T-cell (primary cell): ENCODE data around the gene SYT2. TPM values are rescaled to one million over a fixed set of nuclear protein-coding genes. Genes with fewer than 3 reads are reported as not detected.

Experiments
- ATAC-seq, 4 experiments: fragments of 200-7000 bp in 3 of 4; fragments of 150-1000 bp in 1 of 4; cut with Tn5 transposase; replicated peaks in 1 of 4; 1 replicate in 3 of 4; 2 replicates in 1 of 4; pipeline ENCODE4 v1.10.0; 2021; ENCODE audit warnings: moderate library complexity in 3 of 4, mild to moderate bottlenecking in 2 of 4, moderate number of reproducible peaks in 1 of 4
- CTCF ChIA-PET, 2 donors: fragments of 300-600 bp; sonication (Branson Sonifier 250); formaldehyde crosslinking; loops; one replicate each; lab custom pipeline; 2022; ENCODE audit warnings: antibody characterized with exemption in 2 of 2; lab: Charles Lee
- POLR2A ChIA-PET, 2 donors: fragments of 300-600 bp; sonication (Branson Sonifier 250); formaldehyde crosslinking; loops; one replicate each; lab custom pipeline; 2022; ENCODE audit warnings: antibody characterized with exemption in 2 of 2; lab: Charles Lee
- DNase-seq, 35 experiments: peaks; one replicate each; pipeline versions ENCODE4 v3.0.0 to v3.0.0-alpha.2; 2013 to 2023
- H3K27ac ChIP-seq: one replicate; pipeline ENCODE4 v1.5.1; 2013; ENCODE audit warnings: low read length
- H3K27me3 ChIP-seq, 2 experiments: replicated peaks in 1 of 2; 1 replicate in 1 of 2; 2 replicates in 1 of 2; pipeline versions ENCODE4 v1.6.1 to v1.7.0; 2013; ENCODE audit warnings: low read length in 1 of 2, mixed read lengths in 1 of 2; ENCODE audit not compliant: control insufficient read depth in 2 of 2, insufficient read depth in 2 of 2; ENCODE audit errors: extremely low read depth in 1 of 2
- H3K36me3 ChIP-seq, 2 donors: 1 replicate in 1 of 2; 2 replicates in 1 of 2; pipeline versions ENCODE4 v1.6.1 to v1.7.0; 2013; ENCODE audit warnings: low read length in 1 of 2; ENCODE audit not compliant: control insufficient read depth in 2 of 2, insufficient read depth in 1 of 2; ENCODE audit errors: extremely low read depth in 1 of 2
- H3K4me1 ChIP-seq, 2 experiments: 1 replicate in 1 of 2; 2 replicates in 1 of 2; pipeline versions ENCODE4 v1.6.1 to v1.7.0; 2013; ENCODE audit warnings: low read length in 2 of 2, mixed read lengths in 1 of 2; ENCODE audit not compliant: insufficient read depth in 2 of 2, control insufficient read depth in 1 of 2; ENCODE audit errors: extremely low read depth in 1 of 2
- H3K4me3 ChIP-seq, 2 donors: 1 replicate in 1 of 2; 2 replicates in 1 of 2; pipeline versions ENCODE4 v1.5.1 to v1.7.0; 2013; ENCODE audit warnings: mild to moderate bottlenecking in 2 of 2, low read length in 1 of 2, moderate library complexity in 1 of 2; ENCODE audit not compliant: control insufficient read depth in 1 of 2; ENCODE audit errors: extremely low read depth in 1 of 2
- H3K9me3 ChIP-seq: 2 replicates; pipeline ENCODE4 v1.7.0; 2013
- H3K27ac Mint-ChIP-seq, 2 donors: one replicate each; pipeline ENCODE4 v1.8.0; 2020 to 2021; ENCODE audit warnings: mild to moderate bottlenecking in 2 of 2, mixed read lengths in 2 of 2
- H3K27me3 Mint-ChIP-seq, 2 donors: one replicate each; pipeline ENCODE4 v1.8.0; 2021 to 2022; ENCODE audit warnings: mixed read lengths in 2 of 2
- H3K36me3 Mint-ChIP-seq: one replicate; pipeline ENCODE4 v1.8.0; 2021; ENCODE audit warnings: mixed read lengths
- H3K4me1 Mint-ChIP-seq, 3 donors: one replicate each; pipeline ENCODE4 v1.8.0; 2020 to 2022; ENCODE audit warnings: mixed read lengths in 3 of 3, mild to moderate bottlenecking in 1 of 3
- H3K4me3 Mint-ChIP-seq, 3 donors: one replicate each; pipeline ENCODE4 v1.8.0; 2020 to 2022; ENCODE audit warnings: mild to moderate bottlenecking in 3 of 3, mixed read lengths in 3 of 3, moderate library complexity in 3 of 3
- H3K9me3 Mint-ChIP-seq, 3 donors: one replicate each; pipeline ENCODE4 v1.8.0; 2020 to 2022; ENCODE audit warnings: mixed read lengths in 3 of 3
- WGBS: methylation state at CpG from one replicate; pipeline ENCODE4 v1.1.5; 2013; ENCODE audit warnings: missing lambda C conversion rate; ENCODE audit not compliant: insufficient coverage; 5-methylcytosine and 5-hydroxymethylcytosine counted together
- total RNA-seq, 35 experiments: library from RNA in 6 of 35; stranded (reverse) in 6 of 35; fragments of 120-200 nt in 1 of 35; gene quantifications; one replicate each; pipeline versions ENCODE4 v1.2.1 to v1.2.4 and lab custom pipeline; 2013 to 2026

SYT2 gene
- total RNA-seq, 5 donors from 2014 or later (not counting 1 experiment from before 2014, with no cell fraction given), result 0.03 to 0.07 (median 0.06) TPM; not detected in 2

DNA sequence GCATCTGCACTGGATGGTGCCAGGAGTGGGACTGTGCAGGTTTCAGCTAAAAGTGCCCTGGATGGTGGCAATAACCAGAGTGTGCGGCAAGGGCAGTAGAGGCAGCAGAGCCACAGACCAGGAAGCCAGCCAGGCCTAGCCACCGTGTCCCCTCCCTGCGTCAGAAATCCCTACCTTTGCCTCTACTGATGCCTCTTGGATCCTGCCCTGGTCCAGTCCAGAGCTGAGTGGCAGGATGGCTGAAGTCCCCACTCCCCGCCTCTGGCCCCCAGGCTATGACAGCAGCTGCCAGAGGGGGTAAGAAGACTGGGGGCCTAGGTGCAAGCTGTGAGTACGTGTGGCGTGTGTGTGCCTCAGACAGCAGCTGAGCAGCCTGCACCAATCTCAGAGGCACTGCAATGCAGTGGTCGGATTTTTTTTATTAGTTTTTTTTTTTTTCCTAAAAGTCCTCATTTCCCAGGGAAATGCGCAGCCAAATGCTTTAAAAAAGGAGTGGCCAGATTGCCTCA is 51.9 kb downstream of the SYT2 start:
- H3K36me3 Mint-ChIP-seq, result no peaks in the 10 kb centered on the region
- POLR2A ChIA-PET, result no interaction called here
- Histone ChIP-seq H3K4me3 (no peak overlapping the region), H3K4me1 (no peaks in the 10 kb centered on the region), H3K27me3 (peaks cover 4 to 75% of the 10 kb centered on the region in 2 experiments), H3K27ac (no peak overlapping the region), H3K36me3 (no peaks in the 10 kb centered on the region), H3K9me3 (no peaks in the 10 kb centered on the region)
- DNase-seq, result no peak
- WGBS, result 91% methylated on average over 5 of the region's 8 CpGs
- no peak overlapping the region for H3K4me3 Mint-ChIP-seq
- peaks cover 53 to 55% of the 10 kb centered on the region in 2 donors for H3K27me3 Mint-ChIP-seq
- no peak for ATAC-seq
- no peak overlapping the region for H3K27ac Mint-ChIP-seq
- H3K4me1 Mint-ChIP-seq, result no peaks in the 10 kb centered on the region
- CTCF ChIA-PET, result interaction anchor here in 1 of 2 donors (0.7 to 1.2 kb wide), 2 partner anchors 34 to 102 kb away, joined by 3 to 5 read pairs; no protein-coding TSS in a partner anchor
- H3K9me3 Mint-ChIP-seq, result no peaks in the 10 kb centered on the region

DNA sequence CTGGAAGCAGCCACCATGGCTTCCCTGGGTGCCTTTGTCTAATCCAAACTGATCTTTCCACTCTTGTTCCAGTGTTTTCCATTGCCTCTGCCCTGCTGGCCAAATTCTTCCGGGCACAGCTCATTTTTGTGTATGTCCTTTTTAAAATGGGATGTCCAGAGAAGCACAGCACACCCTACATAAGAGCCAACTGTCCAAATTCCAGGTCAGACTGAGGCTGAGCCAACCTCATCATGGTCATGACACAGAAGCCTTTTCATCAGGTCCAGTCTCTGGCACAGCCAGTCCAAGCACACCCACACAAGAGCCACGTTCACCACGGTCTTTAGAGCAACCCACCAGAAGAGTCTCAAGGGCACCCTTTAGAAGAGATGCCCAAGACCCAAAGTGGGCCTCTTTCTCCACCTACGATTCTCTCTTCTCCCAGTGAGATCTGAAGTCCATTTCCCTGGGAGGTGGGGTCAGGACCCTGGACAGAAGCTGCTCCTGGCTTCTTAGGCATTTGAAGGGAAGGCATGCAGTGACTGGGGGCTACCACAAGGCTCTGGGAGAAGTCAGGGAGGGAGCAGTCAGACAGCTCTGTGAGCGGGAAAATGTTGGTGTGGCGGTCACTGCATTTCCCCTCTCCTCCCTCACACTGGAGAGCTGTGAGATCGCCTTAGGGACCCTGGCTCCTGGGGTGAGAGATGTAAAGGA is 53.2 kb downstream of the SYT2 start:
- ChIA-PET CTCF (no interaction called here), POLR2A (no interaction called here)
- no peaks in the 10 kb centered on the region for H3K4me1 ChIP-seq
- no peak overlapping the region for H3K4me3 ChIP-seq
- H3K27me3 ChIP-seq, result peaks cover 4 to 75% of the 10 kb centered on the region in 2 experiments
- Mint-ChIP-seq H3K4me1 (no peaks in the 10 kb centered on the region), H3K9me3 (no peaks in the 10 kb centered on the region), H3K36me3 (no peaks in the 10 kb centered on the region), H3K27ac (no peak overlapping the region), H3K27me3 (peaks cover 41 to 50% of the 10 kb centered on the region in 2 donors), H3K4me3 (no peak overlapping the region)
- no peak for ATAC-seq
- DNase-seq, result no peak
- WGBS, result 31% methylated on average over 2 of the region's 7 CpGs
- no peaks in the 10 kb centered on the region for H3K9me3 ChIP-seq
- H3K27ac ChIP-seq, result no peak overlapping the region
- no peaks in the 10 kb centered on the region for H3K36me3 ChIP-seq

DNA sequence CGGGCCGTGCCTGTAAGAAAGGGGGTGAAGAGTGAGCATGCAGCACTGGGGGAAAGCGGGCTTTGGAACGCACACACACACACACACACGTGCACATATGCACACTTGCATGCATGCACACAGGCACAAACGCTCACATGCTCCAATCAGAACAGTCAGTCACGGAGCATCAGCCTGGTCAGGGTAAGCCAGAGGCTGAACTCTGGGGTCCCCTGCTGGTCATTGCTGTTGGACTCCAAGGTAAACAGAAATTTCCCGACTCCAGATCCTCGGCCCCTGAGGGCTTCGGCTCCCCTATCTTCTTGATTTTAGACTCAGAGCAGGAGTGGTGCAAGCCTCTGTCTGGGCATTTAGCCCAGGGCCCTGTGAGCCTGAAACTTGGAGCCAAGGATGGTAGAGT is 54.2 kb downstream of the SYT2 start:
- ChIA-PET POLR2A (no interaction called here), CTCF (no interaction called here)
- peaks cover 4 to 75% of the 10 kb centered on the region in 2 experiments for H3K27me3 ChIP-seq
- DNase-seq, result peak in 1 of 35 experiments; percentile 15
- no peaks in the 10 kb centered on the region for H3K9me3 ChIP-seq
- ATAC-seq, result no peak
- WGBS, result 41% methylated on average over 4 of the region's 10 CpGs
- Mint-ChIP-seq H3K9me3 (no peaks in the 10 kb centered on the region), H3K27me3 (peaks cover 38 to 49% of the 10 kb centered on the region in 2 donors), H3K4me3 (no peak overlapping the region), H3K27ac (no peak overlapping the region), H3K4me1 (no peaks in the 10 kb centered on the region), H3K36me3 (no peaks in the 10 kb centered on the region)
- no peak overlapping the region for H3K27ac ChIP-seq
- no peaks in the 10 kb centered on the region for H3K4me1 ChIP-seq
- H3K36me3 ChIP-seq, result no peaks in the 10 kb centered on the region
- no peak overlapping the region for H3K4me3 ChIP-seq

- POLR2A ChIA-PET, result no interaction called here
- peaks cover 4 to 76% of the 10 kb centered on the region in 2 experiments for H3K27me3 ChIP-seq
Measured at GRCh38 chr1:202654079-202654478, 56.2 kb downstream of the SYT2 start.

GRCh38 chr1:202649553-202650392 is 60.5 kb downstream of the SYT2 start:
- Histone ChIP-seq H3K4me3 (no peak overlapping the region), H3K4me1 (peaks cover 0 to 1% of the 10 kb centered on the region in 2 experiments), H3K27ac (no peak overlapping the region), H3K9me3 (no peaks in the 10 kb centered on the region), H3K36me3 (no peaks in the 10 kb centered on the region), H3K27me3 (peaks cover 2 to 60% of the 10 kb centered on the region in 2 experiments)
- POLR2A ChIA-PET, result no interaction called here
- H3K36me3 Mint-ChIP-seq, result no peaks in the 10 kb centered on the region
- DNase-seq, result no peak
- no peak overlapping the region for H3K27ac Mint-ChIP-seq
- CTCF ChIA-PET, result no interaction called here
- peaks cover 38 to 54% of the 10 kb centered on the region in 2 donors for H3K27me3 Mint-ChIP-seq
- peaks cover 0 to 3% (median 2%) of the 10 kb centered on the region in 3 donors for H3K4me1 Mint-ChIP-seq
- ATAC-seq, result no peak
- no peaks in the 10 kb centered on the region for H3K9me3 Mint-ChIP-seq
- WGBS, result 76% methylated on average over 7 of the region's 15 CpGs
- no peak overlapping the region for H3K4me3 Mint-ChIP-seq

More at GRCh38 chr1:202654079-202654478, 56.2 kb downstream of the SYT2 start:
- H3K36me3 Mint-ChIP-seq, result no peaks in the 10 kb centered on the region
- ATAC-seq (no peak), DNase-seq (no peak)
- Histone ChIP-seq H3K4me1 (no peaks in the 10 kb centered on the region), H3K9me3 (no peaks in the 10 kb centered on the region), H3K27ac (no peak overlapping the region), H3K4me3 (no peak overlapping the region), H3K36me3 (no peaks in the 10 kb centered on the region)
- 64% methylated on average over 6 of the region's 6 CpGs for WGBS
- H3K27me3 Mint-ChIP-seq, result peaks cover 39 to 51% of the 10 kb centered on the region in 2 donors
- H3K4me1 Mint-ChIP-seq, result no peaks in the 10 kb centered on the region
- H3K27ac Mint-ChIP-seq, result no peak overlapping the region
- no peaks in the 10 kb centered on the region for H3K9me3 Mint-ChIP-seq
- CTCF ChIA-PET, result no interaction called here
- H3K4me3 Mint-ChIP-seq, result no peak overlapping the region

DNA sequence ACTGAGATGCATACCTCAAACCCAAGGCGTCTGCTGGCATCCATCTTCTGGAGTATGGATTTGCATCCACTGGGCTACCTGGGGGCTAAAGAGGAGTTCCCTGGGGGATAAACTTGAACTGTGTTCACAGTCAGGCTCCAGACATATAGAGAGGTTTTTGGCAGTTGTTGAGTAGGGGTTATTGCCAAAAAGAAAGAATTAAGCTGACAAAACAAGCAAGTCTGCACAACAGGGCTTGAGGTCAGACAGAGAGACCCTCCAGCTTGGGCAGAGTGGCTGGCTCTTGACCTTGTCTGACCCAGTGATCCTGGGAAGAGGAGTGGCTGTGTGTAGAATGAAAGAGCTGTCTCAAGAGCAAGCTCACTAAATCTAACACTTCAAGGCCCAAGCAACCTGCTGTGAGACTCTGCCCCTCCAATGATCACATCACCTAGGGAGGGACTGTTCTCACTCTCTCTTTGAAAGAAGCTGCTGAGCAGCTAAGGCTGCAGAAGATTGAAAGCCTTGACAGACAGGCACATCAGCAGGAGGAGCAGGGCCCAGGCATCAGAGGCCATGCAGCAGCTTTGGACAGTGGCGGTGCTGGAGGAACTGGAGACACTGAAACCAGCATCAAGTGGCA is 61.5 kb downstream of the SYT2 start:
- Mint-ChIP-seq H3K9me3 (no peaks in the 10 kb centered on the region), H3K36me3 (no peaks in the 10 kb centered on the region), H3K27ac (no peak overlapping the region), H3K4me1 (peaks cover 11 to 13% (median 12%) of the 10 kb centered on the region in 3 donors), H3K4me3 (no peak overlapping the region), H3K27me3 (peaks cover 44 to 62% of the 10 kb centered on the region in 2 donors)
- ATAC-seq (no peak), DNase-seq (no peak)
- Histone ChIP-seq H3K27me3 (peaks cover 2 to 63% of the 10 kb centered on the region in 2 experiments), H3K27ac (no peak overlapping the region), H3K36me3 (no peaks in the 10 kb centered on the region), H3K9me3 (no peaks in the 10 kb centered on the region), H3K4me1 (peaks cover 0 to 12% of the 10 kb centered on the region in 2 experiments), H3K4me3 (no peak overlapping the region)
- POLR2A ChIA-PET, result no interaction called here
- 80% methylated on average over 2 of the region's 2 CpGs for WGBS
- CTCF ChIA-PET, result no interaction called here
